ENCODE results near the gene TRRAP.
"Not testable (repeated sequence)": the region's sequence is repeated elsewhere in the genome, so short reads cannot be mapped to it uniquely, and the experiment has no call there.

DNA sequence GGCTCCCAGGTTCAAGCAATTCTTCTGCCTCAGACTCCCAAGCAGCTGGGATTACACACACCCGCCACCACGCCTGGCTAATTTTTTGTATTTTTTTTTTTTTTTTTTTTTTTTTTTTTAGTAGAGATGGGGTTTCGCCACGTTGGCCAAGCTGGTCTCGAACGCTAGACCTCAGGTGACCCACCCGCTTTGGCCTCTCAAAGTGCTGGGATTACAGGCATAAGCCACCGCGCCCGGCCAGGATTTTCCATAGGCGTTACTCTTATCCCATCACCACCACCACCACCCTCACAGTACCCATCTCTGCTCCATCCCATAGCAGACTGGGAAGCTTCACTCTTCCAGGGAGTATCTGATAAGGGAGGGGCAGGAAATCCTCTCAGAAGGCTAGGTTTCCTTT, 4.7 kb upstream of the TRRAP start:
- TF ChIP-seq, protein P1, sequence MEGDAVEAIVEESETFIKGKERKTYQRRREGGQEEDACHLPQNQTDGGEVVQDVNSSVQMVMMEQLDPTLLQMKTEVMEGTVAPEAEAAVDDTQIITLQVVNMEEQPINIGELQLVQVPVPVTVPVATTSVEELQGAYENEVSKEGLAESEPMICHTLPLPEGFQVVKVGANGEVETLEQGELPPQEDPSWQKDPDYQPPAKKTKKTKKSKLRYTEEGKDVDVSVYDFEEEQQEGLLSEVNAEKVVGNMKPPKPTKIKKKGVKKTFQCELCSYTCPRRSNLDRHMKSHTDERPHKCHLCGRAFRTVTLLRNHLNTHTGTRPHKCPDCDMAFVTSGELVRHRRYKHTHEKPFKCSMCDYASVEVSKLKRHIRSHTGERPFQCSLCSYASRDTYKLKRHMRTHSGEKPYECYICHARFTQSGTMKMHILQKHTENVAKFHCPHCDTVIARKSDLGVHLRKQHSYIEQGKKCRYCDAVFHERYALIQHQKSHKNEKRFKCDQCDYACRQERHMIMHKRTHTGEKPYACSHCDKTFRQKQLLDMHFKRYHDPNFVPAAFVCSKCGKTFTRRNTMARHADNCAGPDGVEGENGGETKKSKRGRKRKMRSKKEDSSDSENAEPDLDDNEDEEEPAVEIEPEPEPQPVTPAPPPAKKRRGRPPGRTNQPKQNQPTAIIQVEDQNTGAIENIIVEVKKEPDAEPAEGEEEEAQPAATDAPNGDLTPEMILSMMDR (IDR thresholded peaks at IDR 0.05; ENCODE audit: insufficient read depth, low read length) = not testable (repeated sequence)
- not testable (repeated sequence) for TF ChIP-seq POLR2AphosphoS5 (IDR thresholded peaks at IDR 0.05; ENCODE audit: low read depth); GABPA (IDR thresholded peaks at IDR 0.05; ENCODE audit: low read depth); SPI1 (IDR thresholded peaks at IDR 0.05; ENCODE audit: borderline replicate concordance, low read depth)
- TF ChIP-seq, protein P2, sequence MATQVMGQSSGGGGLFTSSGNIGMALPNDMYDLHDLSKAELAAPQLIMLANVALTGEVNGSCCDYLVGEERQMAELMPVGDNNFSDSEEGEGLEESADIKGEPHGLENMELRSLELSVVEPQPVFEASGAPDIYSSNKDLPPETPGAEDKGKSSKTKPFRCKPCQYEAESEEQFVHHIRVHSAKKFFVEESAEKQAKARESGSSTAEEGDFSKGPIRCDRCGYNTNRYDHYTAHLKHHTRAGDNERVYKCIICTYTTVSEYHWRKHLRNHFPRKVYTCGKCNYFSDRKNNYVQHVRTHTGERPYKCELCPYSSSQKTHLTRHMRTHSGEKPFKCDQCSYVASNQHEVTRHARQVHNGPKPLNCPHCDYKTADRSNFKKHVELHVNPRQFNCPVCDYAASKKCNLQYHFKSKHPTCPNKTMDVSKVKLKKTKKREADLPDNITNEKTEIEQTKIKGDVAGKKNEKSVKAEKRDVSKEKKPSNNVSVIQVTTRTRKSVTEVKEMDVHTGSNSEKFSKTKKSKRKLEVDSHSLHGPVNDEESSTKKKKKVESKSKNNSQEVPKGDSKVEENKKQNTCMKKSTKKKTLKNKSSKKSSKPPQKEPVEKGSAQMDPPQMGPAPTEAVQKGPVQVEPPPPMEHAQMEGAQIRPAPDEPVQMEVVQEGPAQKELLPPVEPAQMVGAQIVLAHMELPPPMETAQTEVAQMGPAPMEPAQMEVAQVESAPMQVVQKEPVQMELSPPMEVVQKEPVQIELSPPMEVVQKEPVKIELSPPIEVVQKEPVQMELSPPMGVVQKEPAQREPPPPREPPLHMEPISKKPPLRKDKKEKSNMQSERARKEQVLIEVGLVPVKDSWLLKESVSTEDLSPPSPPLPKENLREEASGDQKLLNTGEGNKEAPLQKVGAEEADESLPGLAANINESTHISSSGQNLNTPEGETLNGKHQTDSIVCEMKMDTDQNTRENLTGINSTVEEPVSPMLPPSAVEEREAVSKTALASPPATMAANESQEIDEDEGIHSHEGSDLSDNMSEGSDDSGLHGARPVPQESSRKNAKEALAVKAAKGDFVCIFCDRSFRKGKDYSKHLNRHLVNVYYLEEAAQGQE (IDR thresholded peaks at IDR 0.05; ENCODE audit: insufficient replicate concordance, low read depth) = not testable (repeated sequence)
